Stomach (tissue), 9 donors: Measurements from ENCODE around the gene NKAIN4. TPM values are rescaled to one million over a fixed set of nuclear protein-coding genes. Genes with fewer than 3 reads are reported as not detected.

ENCODE experiments used
- DNase-seq, 2 donors: peaks; one replicate each; pipeline versions ENCODE4 v3.0.0 to v3.0.0-alpha.2; 2013 to 2019
- H3K27ac ChIP-seq, 5 donors: fragments of 200-600 bp in 4 of 5; sonication (generic) in 4 of 5; one replicate each; pipeline ENCODE4 v1.5.1; 2013 to 2019; ENCODE audit warnings: mild to moderate bottlenecking in 1 of 5, moderate library complexity in 1 of 5
- H3K27me3 ChIP-seq, 3 donors: fragments of 200-600 bp; sonication (generic); one replicate each; pipeline ENCODE4 v1.5.1; 2017 to 2019; ENCODE audit warnings: mixed run types in 1 of 3
- H3K36me3 ChIP-seq, 4 donors: fragments of 200-600 bp; sonication (generic); 1 replicate in 3 of 4; 2 replicates in 1 of 4; pipeline ENCODE4 v1.5.1; 2016 to 2019
- H3K4me1 ChIP-seq, 4 donors: fragments of 200-600 bp; sonication (generic); one replicate each; pipeline ENCODE4 v1.5.1; 2016 to 2019
- H3K4me3 ChIP-seq, 4 donors: fragments of 200-600 bp; sonication (generic) in 3 of 4; one replicate each; pipeline ENCODE4 v1.5.1; 2016 to 2019; ENCODE audit warnings: mild to moderate bottlenecking in 1 of 4
- H3K9me3 ChIP-seq, 4 donors: fragments of 200-600 bp; sonication (generic); one replicate each; pipeline ENCODE4 v1.5.1; 2016 to 2019
- CTCF ChIP-seq, 7 experiments: fragments of 450-650 bp in 4 of 7; fragments of 200-600 bp in 3 of 7; sonication (generic) in 3 of 7; IDR thresholded peaks; one replicate each; pipeline ENCODE4 v1.5.1; 2016 to 2019; ENCODE audit warnings: antibody characterized with exemption in 7 of 7, control low read depth in 2 of 7, mild to moderate bottlenecking in 1 of 7
- EP300 ChIP-seq: sonication (generic); formaldehyde crosslinking; IDR thresholded peaks from one replicate; pipeline ENCODE4 v1.6.1; 2017; ENCODE audit warnings: antibody characterized with exemption
- POLR2A ChIP-seq, 4 donors: fragments of 450-650 bp; IDR thresholded peaks; one replicate each; pipeline ENCODE4 v1.6.1; 2016; ENCODE audit warnings: antibody characterized with exemption in 4 of 4, control low read depth in 2 of 4, mild to moderate bottlenecking in 1 of 4, moderate library complexity in 1 of 4
- POLR2AphosphoS5 ChIP-seq, 3 donors: sonication (generic); formaldehyde crosslinking; IDR thresholded peaks; one replicate each; pipeline ENCODE4 v1.6.1; 2016; ENCODE audit warnings: antibody characterized with exemption in 3 of 3
- WGBS, 5 donors: extraction: QIAGEN DNeasy Blood & Tissue Kit in 3 of 5; methylation state at CpG; one replicate each; pipeline versions ENCODE4 v1.1.5 to v1.1.7; 2013 to 2018; 5-methylcytosine and 5-hydroxymethylcytosine counted together
- intact Hi-C: fragments of 100-400 bp; cut with DNase I; formaldehyde crosslinking; loops from one replicate; pipeline ENCODE4 v1.15.1; 2023; ENCODE audit warnings: low total_unique reads
- polyA plus RNA-seq, 3 donors: library from polyadenylated mRNA; stranded (reverse); fragments of 200-250 nt; gene quantifications; one replicate each; pipeline ENCODE4 v1.2.3, GENCODE V29; 2013
- small RNA-seq, 4 donors: library from RNA; depleted of rRNA; stranded (forward); fragments of <200 nt; gene quantifications; one replicate each; pipeline ENCODE3, GENCODE V24; 2016
- total RNA-seq, 5 donors: library from RNA; depleted of rRNA; stranded (reverse); fragments of >200 nt; gene quantifications; one replicate each; pipeline versions ENCODE4 v1.1.0 to v1.2.3, GENCODE V29; 2014 to 2016
- donor health status: healthy with polysubstance abuse.
- donor health status: Bipolar disorder and iron deficiency.
- donor health status: healthy.

NKAIN4 gene
- total and polyA plus RNA-seq, 8 donors, result 0.28 to 4.4 (median 1.2) TPM; not detected in 5

DNA sequence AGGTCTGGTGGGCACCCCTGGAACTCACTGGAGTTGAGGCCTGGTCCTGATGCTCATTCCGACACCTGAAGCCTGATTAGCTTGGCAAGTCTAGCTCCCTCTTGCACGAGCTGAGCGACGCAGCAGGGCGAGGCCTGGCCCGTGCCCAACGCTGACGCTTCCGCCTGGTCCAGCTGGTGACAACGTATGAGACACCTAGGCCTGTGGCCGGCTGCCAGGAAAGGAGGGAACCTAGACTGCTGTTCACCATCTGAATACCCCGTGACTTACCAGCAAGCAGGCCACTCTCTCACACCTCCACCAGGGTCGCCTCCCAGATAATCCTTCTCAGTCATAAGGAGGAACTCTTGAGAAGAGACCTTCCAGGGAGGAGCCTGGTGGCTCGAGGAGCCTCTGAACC, 62.9 kb downstream of the NKAIN4 start:
- Histone ChIP-seq H3K4me3 (no peak overlapping the region), H3K27ac (no peak overlapping the region), H3K36me3 (peaks cover 14 to 26% (median 20%) of the 10 kb centered on the region in 4 donors), H3K27me3 (no peaks in the 10 kb centered on the region), H3K9me3 (no peaks in the 10 kb centered on the region), H3K4me1 (peaks cover 0 to 1% (median 0%) of the 10 kb centered on the region in 4 donors)
- intact Hi-C loops, result no loop called here
- 35 to 68% (median 40%) methylated on average over 7 to 14 of the region's 14 CpGs for WGBS, 5 donors
- peak in 1 of 2 donors; percentile 82 for DNase-seq
- TF ChIP-seq CTCF (IDR thresholded peaks at IDR 0.05), result no peak
- TF ChIP-seq POLR2A (IDR thresholded peaks at IDR 0.05), result no peak
- peak in 1 of 3 donors; percentile 29 for TF ChIP-seq POLR2AphosphoS5 (IDR thresholded peaks at IDR 0.05)
- no peak for TF ChIP-seq EP300

GRCh38 chr20:63190828-63191227, 63.4 kb downstream of the NKAIN4 start:
- no peak overlapping the region for H3K27ac ChIP-seq
- H3K9me3 ChIP-seq, result no peaks in the 10 kb centered on the region
- no peaks in the 10 kb centered on the region for H3K4me1 ChIP-seq
- no peak overlapping the region for H3K4me3 ChIP-seq
- intact Hi-C loops, result no loop called here
- H3K36me3 ChIP-seq, result peaks cover 13 to 20% (median 14%) of the 10 kb centered on the region in 4 donors
- TF ChIP-seq POLR2AphosphoS5 (IDR thresholded peaks at IDR 0.05) (no peak), POLR2A (IDR thresholded peaks at IDR 0.05) (no peak), EP300 (no peak)
- 85 to 90% (median 87%) methylated on average over 9 to 20 of the region's 20 CpGs for WGBS, 5 donors
- no peaks in the 10 kb centered on the region for H3K27me3 ChIP-seq
- no peak for DNase-seq

Small RNA genes lying within 50 kb of the gene (small RNA-seq; reads per million reads assigned to genes)
- gene MIR3196 (0 reads per million in 4 donors), gene MIR4326 (0 to 0.92 (median 0.43) reads per million in 4 donors)

Other genes starting within 250 kb of the NKAIN4 start
- under 1 TPM in 1 of 5 donors, not detected in 4; 0.55 TPM for gene BHLHE23, start 247.5 kb downstream of the NKAIN4 start, total RNA-seq
- not detected for gene BHLHE23, start 247.5 kb downstream of the NKAIN4 start, polyA plus RNA-seq
- gene YTHDF1, start 38.3 kb downstream of the NKAIN4 start, total RNA-seq, result 10 to 100 TPM; 20.4 to 41.1 (median 33.3) TPM
- gene YTHDF1, start 38.3 kb downstream of the NKAIN4 start, polyA plus RNA-seq, result 10 to 100 TPM; 17.8 to 19.4 (median 19.3) TPM
- gene BIRC7, start 18.6 kb downstream of the NKAIN4 start, total RNA-seq, result not detected
- gene BIRC7, start 18.6 kb downstream of the NKAIN4 start, polyA plus RNA-seq, result not detected
- gene ARFGAP1, start 18.4 kb upstream of the NKAIN4 start, total RNA-seq, result 100 to 1,000 TPM in 3 of 5 donors, 10 to 100 TPM in 2; 51.3 to 146 (median 100) TPM
- 10 to 100 TPM; 51.5 to 53.2 (median 51.5) TPM for gene ARFGAP1, start 18.4 kb upstream of the NKAIN4 start, polyA plus RNA-seq
- 1 to 10 TPM in 1 of 5 donors, not detected in 4; 2.4 TPM for gene COL20A1, start 38.7 kb upstream of the NKAIN4 start, total RNA-seq
- gene COL20A1, start 38.7 kb upstream of the NKAIN4 start, polyA plus RNA-seq, result under 1 TPM in 1 of 3 donors, not detected in 2; 0.53 TPM
- under 1 TPM in 1 of 5 donors, not detected in 4; under 0.01 TPM for gene CHRNA4, start 106.9 kb upstream of the NKAIN4 start, total RNA-seq
- gene CHRNA4, start 106.9 kb upstream of the NKAIN4 start, polyA plus RNA-seq, result under 1 TPM in 1 of 3 donors, not detected in 2; 0.15 TPM
- 1 to 10 TPM in 1 of 5 donors, not detected in 4; 2.2 TPM for gene KCNQ2, start 218.2 kb upstream of the NKAIN4 start, total RNA-seq
- gene KCNQ2, start 218.2 kb upstream of the NKAIN4 start, polyA plus RNA-seq, result under 1 TPM in 2 of 3 donors, not detected in 1; 0.03 to 0.25 TPM
- 10 to 100 TPM in 2 of 5 donors, 1 to 10 TPM in 1, under 1 TPM in 1, not detected in 1; 0.58 to 64.8 (median 16.7) TPM for gene EEF1A2, start 244.6 kb upstream of the NKAIN4 start, total RNA-seq
- 10 to 100 TPM in 2 of 3 donors, 1 to 10 TPM in 1; 4.6 to 53.0 (median 25.0) TPM for gene EEF1A2, start 244.6 kb upstream of the NKAIN4 start, polyA plus RNA-seq